Pons (tissue), 1 donor: ENCODE results near the gene ALOX12.

Experiments
- DNase-seq: peaks from one replicate; pipeline ENCODE4 v3.0.0-alpha.2; 2016; ENCODE audit warnings: low spot score

ALOX12 gene

DNA sequence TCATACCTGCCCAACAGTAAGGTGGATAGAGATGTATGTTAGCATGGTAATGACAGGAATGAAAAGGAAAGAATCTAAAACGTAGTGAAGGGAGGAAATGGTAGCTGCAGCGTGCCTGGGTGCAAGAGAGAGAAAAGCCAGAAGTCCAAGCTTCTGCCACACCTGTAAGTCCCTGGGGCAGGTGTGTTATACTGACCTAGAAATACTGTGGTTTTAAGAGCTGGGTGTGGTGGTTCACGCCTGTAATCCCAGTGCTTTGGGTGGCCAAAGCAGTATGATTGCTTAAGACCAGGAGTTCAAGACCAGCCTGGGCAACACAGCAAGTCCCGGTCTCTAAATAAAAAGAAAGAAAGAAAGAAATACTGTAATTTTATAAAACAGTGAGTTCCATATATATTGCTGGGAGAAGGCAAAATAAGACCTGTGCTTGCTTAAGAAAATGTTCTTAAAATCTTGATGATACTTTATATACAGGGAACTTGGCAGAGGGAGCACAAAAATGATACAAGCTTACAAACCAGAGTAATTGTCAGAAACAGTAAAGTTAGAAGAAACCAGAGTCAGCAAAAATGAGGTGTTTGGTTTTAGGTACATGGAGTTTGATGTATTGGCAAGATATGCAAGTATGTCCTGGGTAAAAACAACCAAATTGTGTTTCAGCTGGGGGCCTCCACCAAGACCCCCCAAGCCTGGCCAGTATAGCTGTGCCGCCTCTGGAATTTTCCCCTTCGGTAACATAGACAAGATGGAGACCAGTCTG lies 6.6 kb downstream of the ALOX12 start:
- no peak for DNase-seq

DNA sequence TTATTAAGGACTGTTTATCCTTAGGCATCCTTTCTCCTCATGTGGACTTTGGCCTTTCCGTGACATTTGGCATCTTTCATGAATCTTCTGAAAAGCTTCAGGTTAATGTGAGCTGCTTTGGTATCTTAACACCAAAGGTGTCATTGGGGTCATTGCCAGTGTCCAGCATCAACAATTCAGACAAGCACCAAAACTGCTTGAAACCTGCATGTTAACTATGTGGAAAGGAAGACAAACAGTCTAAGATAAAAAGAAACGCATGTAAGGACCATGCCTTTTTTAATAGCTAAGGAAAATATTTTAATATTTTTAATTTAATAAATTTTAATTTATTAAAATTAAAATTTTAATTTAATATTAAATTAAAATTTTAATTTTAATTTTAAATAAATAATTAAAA lies 7.9 kb downstream of the ALOX12 start:
- no peak for DNase-seq

DNA sequence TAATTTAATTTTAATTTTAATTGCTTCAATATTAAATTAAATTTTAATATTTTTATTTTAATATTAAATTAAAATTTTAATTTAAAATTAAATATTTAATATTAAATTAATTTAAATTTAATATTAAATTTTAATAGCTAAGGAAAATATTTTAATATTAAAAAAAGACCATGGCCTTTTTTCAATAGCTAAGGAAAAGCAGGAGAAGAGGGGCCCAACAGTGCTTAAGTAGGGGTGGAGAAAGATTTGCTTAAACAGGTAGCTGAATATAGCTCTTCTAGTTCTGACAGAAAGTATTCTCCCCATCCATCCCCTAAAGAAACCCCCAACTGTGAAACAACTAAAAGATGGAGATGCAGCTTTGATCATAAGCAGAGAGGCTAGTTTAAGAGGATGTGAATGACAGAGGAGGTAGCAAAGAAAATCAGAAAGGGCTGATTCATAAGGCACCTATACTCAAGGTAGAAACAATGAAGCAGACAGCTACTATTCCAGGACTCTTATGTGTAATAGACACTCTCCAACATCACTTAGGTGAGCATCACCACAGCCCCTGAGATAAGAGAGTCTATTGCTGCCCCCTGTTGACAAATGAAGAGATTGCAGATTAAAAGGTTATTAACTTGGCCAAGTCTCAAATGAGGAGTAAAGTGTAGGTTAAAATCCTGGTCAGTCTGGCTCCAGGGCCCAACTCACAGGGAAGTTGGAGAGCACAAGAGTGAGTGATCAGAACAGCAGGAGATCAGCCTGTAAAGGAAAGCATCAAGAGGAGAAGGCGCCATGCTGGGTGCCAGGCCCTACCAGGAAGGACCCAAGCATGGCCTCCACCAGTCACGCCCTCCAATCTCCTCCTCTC lies 8.8 kb downstream of the ALOX12 start:
- peak; percentile 80 for DNase-seq

DNA sequence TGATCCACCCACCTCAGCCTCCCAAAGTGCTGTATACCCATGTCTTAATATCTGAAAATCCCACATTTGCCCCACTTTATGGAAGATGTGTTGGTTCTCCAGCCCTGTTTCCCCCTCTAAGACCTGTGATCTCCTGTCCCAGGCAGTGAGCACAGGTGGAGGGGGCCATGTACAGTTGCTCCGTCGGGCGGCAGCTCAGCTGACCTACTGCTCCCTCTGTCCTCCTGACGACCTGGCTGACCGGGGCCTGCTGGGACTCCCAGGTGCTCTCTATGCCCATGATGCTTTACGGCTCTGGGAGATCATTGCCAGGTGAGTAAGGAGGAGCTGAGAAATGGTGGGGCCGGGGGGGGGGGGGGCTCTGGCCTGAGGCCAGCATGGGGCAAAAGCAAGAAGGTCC lies 9.9 kb downstream of the ALOX12 start:
- DNase-seq: no peak

DNA sequence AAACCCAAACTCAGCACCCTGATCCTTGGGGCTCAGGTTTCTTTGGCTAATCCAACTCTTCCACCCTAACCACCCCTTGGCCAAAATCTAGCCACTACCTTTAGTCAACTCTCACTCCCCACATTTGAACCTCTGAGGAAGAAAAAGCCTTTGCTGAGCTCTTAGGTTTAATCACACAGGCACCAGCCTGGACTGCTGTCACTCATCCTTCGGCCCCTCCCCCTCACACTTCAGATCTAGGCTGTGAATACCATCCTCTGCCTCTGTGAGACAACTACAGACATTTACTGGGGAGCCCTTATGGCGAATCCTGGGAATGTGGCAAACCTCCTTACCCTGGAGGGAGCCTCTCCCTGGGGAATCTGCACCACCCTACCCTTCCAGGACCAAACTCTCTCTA lies 11.3 kb downstream of the ALOX12 start:
- no peak for DNase-seq

DNA sequence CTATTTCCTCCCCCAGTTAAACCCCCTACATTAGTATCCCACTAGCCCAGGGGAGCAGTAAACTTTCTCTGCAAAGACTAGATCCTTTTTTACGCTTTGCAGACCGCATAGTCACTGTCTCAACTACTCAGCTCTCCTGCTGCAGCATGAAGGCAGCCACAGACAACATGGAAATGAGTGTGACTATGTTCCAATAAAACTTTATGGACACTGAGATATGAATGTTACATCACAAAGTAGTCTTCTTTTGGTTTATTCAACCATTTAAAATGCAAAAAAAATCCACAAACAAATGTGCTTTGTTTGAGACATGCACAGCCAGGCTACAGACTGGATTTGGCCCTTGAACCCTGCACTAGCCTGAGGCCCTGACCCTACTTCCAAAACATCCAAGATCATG lies 14.7 kb downstream of the ALOX12 start:
- no peak for DNase-seq

DNA sequence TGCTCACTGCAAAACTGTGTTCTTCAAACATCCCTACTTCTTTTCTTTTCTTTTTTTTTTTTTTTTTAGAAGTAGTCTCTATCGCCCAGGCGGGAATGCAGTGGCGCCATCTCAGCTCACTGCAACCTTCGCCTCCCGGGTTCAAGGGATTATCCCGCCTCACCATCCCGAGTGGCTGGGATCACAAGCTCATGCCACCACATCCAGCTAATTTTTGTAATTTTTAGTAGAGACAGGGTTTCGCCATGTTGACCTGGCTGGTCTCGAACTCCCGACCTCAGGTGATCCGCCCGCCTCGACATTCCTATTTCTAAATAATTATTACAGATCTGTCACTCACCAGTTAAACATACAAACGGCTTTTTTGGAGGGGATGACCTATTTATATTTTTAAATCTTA lies 15.6 kb downstream of the ALOX12 start:
- no peak for DNase-seq

DNA sequence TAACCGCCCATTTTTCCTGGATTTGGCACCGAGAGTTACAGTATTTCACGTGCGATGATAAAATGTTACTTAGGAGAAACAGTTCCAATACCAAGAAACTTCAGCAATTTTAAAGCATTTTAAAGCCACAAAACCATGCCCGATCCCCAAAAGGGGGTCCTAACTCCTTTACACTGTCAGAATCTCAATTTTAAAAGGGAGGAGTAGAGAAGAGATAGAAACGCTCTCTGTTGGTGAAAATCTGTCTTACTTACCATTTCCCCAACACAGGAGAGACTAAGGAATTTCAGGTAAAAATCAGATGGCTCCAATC lies 16.0 kb downstream of the ALOX12 start:
- DNase-seq: no peak

DNA sequence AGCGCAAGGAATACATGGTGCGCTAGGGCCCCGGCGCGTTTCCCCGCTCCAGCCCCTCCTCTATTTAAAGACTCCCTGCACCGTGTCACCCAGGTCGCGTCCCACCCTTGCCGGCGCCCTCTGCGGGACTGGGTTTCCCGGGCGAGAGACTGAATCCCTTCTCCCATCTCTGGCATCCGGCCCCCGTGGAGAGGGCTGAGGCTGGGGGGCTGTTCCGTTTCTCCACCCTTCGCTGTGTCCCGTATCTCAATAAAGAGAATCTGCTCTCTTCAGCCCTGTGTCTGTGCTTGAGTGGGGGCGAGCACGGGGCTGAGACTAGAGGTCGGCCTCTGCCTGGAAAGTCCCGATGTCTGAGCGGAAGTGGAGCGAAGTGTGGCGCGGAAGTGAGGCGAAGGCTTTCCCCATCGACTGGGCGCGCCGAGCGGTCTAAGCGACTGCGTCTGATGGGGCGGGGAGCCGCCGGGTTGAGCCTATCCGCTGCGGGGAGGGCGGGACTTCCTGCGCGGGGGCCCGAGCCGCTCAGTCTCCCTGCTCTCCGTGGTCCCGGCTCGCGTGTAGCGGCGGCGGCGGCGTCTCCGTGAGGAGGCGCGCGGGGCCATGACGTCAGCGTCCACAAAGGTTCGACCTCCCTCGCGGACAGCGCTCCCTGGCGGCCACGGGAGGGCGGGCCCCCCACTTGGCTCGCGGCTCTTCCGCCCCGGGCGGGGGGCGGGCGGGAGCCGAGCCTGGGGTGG lies 18.6 kb downstream of the ALOX12 start:
- DNase-seq: peak; percentile 96

DNA sequence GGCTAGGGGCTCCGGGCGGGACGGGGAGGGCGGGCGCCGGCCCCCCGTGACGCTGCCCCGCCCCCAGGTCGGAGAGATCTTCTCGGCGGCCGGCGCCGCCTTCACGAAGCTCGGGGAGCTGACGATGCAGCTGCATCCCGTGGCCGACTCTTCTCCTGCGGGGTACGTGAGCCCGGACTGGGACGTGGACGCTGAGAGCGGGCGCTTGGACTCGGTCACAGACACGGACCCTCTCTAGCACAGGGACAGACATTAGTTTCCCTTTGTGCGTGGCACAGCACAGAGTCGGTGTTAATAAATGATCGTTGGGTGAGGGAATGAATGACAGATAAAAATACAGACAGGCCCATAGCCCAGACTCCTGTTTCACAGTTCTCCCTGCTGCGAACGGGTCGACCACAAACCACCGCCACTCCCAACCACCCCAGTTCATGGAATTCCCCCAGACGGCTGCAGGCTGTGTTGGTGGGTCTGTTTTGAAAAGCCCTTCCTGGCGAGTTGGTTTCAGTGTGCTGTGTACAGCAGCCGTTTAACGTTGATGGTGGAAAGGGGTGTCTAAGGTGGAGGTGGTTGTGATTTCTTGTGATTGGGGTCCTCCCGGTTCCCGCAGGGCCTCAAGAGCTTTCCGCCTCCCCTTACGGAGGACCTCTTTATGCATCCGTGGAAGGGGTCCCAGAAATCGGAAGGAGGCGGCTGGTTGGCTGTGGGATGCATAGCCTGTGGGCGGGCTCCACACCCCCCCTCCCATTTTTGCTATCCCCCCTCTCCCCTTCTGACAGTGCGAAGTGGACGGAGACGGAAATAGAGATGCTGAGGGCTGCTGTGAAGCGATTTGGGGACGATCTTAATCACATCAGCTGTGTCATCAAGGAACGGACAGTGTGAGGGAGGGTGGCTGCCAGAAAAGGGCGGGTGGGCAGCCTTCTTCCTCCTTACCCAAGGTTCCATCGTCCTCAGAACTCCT lies 19.4 kb downstream of the ALOX12 start:
- DNase-seq: no peak

DNA sequence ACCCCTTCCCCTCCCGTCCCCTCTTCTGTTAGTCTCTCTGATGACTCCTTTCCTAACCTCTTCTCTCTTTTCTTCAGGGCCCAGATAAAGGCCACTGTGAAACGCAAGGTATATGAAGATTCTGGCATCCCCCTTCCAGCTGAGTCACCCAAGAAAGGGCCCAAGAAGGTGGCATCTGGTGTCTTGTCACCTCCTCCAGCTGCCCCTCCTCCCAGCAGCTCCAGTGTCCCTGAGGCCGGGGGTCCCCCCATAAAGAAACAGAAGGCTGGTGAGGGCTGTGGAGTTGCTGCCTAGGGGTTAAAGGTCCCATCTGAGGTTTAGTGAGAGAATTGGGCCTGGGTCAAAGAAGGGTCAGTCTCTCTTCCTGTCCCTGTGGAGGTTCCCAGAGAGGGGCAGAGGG lies 20.6 kb downstream of the ALOX12 start:
- DNase-seq: no peak

DNA sequence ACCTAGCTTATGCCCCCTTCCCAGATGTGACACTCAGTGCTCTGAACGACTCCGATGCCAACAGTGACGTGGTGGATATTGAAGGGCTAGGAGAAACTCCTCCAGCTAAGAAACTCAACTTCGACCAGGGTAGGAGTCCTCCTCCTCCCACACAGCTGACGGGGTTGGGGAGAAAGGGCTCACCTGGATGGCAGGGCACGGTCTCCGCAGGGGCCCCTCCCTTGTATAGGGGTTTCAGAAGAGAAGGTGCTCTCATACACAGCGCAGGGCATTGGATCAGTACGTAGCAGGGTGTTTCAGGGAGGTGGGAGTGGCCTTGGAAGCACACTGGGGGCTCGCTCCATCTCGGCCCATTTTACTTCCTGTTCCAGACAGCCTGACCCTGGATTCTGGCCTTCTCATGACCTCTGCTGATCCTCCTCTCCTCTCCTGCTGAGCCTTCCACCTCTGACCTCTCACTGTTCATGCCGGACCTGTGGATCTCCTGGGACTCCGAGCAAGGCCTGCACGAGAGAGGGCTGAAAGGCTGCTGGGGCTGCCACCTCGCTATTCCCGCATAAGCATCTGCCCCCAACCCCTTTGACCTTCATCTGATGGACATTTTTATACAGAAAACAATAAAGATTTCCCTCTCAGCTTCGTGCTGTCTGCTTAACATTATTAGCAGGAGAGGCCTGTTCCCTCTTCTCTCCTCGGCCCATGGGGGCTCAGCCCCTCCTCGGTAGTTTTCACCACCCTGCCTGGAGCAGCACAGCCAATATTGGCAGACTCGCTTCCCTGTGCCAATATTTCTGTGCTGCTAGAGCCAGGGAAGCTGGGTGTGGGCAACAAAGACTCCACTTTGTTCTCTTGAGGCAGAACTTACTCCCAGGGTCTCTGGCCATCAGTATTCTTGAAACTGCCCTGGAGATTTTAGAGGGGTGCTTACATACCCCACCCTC lies 21.3 kb downstream of the ALOX12 start:
- DNase-seq: no peak

DNA sequence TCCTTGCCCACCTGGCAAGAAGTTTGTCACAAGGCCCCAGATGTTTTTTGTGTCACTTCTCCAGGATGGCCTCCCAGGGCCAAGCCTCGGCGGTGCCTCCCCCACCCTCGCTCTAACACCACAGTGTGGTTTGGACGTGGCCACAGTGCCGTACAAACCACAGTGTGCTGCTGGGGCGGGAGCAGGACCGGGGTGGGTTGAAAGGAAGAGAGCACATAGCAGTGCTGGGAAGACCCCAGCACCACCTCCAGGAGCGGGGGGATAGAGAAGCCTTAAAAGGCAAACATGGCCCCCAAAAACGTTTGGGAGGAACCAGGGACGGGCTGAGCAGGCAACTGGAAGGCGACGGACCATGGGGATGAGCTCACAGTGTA lies 22.0 kb downstream of the ALOX12 start:
- DNase-seq: no peak

DNA sequence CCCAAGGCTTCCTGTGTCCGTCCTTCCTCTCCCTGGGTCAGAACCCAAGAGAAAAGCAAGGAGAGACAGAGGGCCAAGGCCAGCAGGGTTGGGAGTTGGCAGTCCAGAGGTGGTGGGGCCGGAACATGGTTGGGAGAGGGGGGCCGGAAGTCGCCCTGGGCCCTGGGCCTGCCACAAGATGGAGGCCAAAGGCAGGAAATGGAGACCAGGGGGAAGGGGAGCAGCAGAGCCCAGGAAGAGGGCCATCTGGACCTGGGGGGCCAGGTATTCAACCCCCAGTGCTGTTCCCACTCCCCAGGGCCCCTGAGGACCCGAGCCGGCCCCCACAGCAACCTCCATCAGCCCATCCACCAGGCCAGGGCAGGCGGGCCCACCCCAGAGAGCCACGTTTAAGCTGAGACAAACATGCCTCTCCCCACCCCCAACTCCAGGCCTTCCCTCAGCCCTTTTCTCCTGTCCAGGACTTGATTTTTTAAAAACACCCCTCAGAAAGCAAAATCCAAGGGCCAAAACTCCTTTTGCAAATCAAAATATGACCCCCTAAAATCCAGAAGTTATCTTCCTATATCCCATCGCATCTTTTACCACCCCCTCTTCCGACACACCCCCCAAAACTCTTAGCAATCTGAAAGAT lies 22.6 kb downstream of the ALOX12 start:
- DNase-seq: no peak

DNA sequence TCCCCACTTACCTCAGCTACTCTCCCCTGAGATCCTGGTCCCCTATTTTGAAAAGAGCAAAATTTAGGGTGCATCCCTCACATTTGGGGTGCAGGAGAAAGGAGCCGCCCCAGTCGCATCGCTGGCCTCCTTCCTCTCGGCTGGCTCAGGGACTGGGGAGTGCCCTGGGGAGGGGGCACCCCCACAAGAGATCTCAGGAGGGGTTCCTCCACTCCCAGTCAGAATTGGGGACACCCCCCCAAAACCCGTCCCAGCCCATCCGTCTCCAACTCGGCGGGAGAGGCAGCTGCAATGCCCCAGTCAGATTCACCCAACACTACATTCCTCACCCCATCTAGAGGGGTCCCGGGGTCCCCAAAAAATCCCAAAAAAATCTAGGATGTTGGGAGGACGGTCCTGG lies 23.5 kb downstream of the ALOX12 start:
- no peak for DNase-seq

DNA sequence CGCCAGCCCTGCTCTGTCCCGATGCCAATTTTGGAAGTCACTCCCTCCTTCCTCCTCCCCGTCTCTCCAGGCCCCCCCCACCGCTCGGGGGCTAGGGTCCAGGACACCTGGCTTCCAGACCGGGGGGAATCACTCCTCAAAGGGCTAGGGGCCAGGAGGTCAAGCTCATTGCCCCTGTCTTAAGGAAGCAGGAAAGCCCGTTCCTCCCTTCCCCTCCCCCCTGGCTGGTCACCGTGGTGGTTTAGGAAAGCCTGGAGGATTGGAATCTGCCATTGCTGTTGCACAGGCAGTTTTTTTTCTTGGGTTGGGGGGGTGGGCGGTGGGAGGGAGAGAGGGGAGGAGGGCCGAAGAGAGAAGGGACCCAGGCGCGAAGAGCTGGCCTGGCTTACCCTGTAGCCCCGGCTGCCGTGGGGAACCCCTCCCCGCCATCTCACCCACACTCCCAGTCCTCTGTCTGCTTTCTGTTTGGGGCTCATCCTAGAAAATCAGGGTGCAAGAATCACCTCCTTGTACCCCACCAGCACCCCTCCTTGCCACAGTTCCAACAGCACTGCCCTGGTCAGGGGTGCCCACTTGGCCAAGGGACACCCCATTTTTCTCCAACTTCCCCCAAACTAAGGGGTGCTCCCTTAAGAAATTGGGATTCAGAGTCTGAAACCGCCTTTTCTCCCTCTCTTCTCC lies 24.1 kb downstream of the ALOX12 start:
- DNase-seq: no peak

DNA sequence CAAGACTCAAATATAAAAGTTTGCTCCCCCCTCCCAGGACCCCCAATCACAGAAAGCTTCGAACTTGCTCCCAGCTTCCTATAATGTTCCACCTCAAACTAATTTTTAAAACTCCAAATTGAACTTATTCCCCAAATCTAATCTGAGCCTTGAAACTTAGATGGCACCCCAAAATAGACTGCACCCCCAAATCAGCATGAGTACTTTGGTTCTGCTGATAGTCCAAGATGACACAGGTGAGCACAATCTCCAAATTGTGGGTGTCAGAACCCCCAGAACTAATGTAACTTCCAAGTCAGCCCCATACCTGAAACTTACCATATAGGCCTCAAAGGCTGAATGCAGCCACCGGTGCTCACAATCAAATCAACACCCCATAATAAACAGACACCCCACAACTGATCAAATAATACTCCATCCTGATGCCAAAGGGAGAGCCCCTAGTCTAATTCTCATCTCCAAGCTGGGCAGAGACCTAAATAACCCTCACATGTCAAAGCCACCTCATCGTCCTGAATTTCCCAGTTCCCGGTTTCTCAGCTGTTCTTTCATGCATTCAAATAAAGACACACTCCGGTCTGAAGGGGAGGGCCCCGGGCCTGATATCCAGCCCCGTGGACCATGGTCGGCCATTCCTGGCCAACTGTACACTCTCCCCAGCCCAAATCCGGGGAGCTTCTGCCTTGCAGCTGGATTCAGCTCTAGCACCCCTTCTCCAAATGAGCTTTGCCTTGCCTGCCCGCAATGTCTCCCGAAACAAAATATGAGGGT lies 25.2 kb downstream of the ALOX12 start:
- no peak for DNase-seq

DNA sequence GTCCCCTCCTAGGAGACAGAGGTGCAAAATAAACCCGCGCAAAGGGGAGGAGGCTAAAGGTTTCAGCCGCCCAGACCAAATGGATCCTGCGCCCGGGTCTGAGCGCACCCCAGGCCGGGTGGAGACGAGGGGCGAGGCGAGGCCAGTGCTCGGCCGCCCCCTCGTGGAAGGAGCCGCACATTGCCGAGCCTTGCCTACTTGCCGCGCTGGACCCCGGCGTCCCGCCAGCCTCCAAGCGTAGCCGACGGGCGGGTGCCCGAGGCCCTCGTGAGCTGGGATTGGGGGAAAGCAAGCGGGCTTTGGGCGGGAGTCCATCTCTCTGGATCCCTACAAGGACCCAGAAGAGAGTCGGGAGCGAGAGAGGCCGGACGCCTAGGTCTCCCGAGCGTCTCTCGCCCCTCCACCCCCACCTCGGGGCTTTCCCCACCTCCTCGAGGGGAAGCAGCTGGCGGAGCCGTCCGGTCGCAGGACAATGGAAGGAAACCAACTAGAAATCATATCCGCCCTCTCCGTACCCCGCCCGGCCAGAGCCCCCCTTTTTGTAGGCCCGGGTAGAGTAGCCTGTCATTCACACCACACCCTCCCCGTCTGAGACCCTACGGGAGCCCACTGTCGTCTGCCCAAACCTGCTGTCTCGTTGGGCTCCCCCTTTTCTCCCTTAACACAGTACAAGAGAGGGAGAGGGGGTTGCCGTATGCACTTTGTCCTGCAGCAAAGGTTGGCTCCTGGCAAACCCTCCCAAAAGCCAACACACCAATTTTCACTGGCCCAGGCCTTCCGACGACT lies 26.3 kb downstream of the ALOX12 start:
- peak; percentile 46 for DNase-seq
